ENCODE measurements around the gene TRAPPC14. TPM values are rescaled to one million over a fixed set of nuclear protein-coding genes. Genes with fewer than 3 reads are reported as not detected.
"Not testable (repeated sequence)": the region's sequence is repeated elsewhere in the genome, so short reads cannot be mapped to it uniquely, and the experiment has no call there.

The TRAPPC14 gene
- polyA plus RNA-seq, 1 experiment = 5.8 TPM

GRCh38 chr7:100195222-100195621 lies 36.7 kb upstream of the TRAPPC14 start:
- ChIA-PET POLR2A (no interaction called here), CTCF (interaction anchor here (0.6 to 2.5 kb wide), 2 partner anchors 62 to 65 kb away, joined by 3 to 10 read pairs; no protein-coding TSS in a partner anchor)
- no peaks in the 10 kb centered on the region; the same call in 1 of the 2 replicates for H3K27me3 ChIP-seq (ENCODE audit: control insufficient read depth, insufficient read depth, low read length)
- DNase-seq (ENCODE audit: low read depth) = no peak
- H3K4me3 ChIP-seq (ENCODE audit: low read depth, low read length) = no peak overlapping the region
- no peak for TF ChIP-seq CTCF (IDR thresholded peaks at IDR 0.05; ENCODE audit: insufficient read depth, low read depth, low read length)
- H3K36me3 ChIP-seq (ENCODE audit: control insufficient read depth, insufficient read depth, low read length) = no peaks in the 10 kb centered on the region

GRCh38 chr7:100192969-100193368 lies 34.4 kb upstream of the TRAPPC14 start:
- ChIA-PET POLR2A (no interaction called here), CTCF (interaction anchor here (1.1 to 1.9 kb wide), 4 partner anchors 10 to 26 kb away, joined by 3 to 5 read pairs (median 4); no protein-coding TSS in a partner anchor)
- no peaks in the 10 kb centered on the region for H3K36me3 ChIP-seq (ENCODE audit: control insufficient read depth, insufficient read depth, low read length)
- H3K27me3 ChIP-seq (ENCODE audit: control insufficient read depth, insufficient read depth, low read length) = no peaks in the 10 kb centered on the region
- TF ChIP-seq CTCF (IDR thresholded peaks at IDR 0.05; ENCODE audit: insufficient read depth, low read depth, low read length) = no peak
- no peak overlapping the region for H3K4me3 ChIP-seq (ENCODE audit: low read depth, low read length)
- DNase-seq (ENCODE audit: low read depth) = no peak

GRCh38 chr7:100192281-100192862 lies 33.8 kb upstream of the TRAPPC14 start:
- POLR2A ChIA-PET = not testable (repeated sequence)

GRCh38 chr7:100191775-100192174 lies 33.3 kb upstream of the TRAPPC14 start:
- no peak for TF ChIP-seq CTCF (IDR thresholded peaks at IDR 0.05; ENCODE audit: insufficient read depth, low read depth, low read length)
- POLR2A ChIA-PET = no interaction called here
- H3K27me3 ChIP-seq (ENCODE audit: control insufficient read depth, insufficient read depth, low read length) = no peaks in the 10 kb centered on the region
- H3K36me3 ChIP-seq (ENCODE audit: control insufficient read depth, insufficient read depth, low read length) = no peaks in the 10 kb centered on the region
- H3K4me3 ChIP-seq (ENCODE audit: low read depth, low read length) = no peak overlapping the region
- no peak for DNase-seq (ENCODE audit: low read depth)
- CTCF ChIA-PET = interaction anchor here (1.1 kb wide), 1 partner anchor 10 kb away, joined by 5 read pairs; no protein-coding TSS in a partner anchor

More at GRCh38 chr7:100192281-100192862, 33.8 kb upstream of the TRAPPC14 start:
- not testable (repeated sequence) for DNase-seq (ENCODE audit: low read depth); H3K27me3 ChIP-seq (ENCODE audit: control insufficient read depth, insufficient read depth, low read length); H3K4me3 ChIP-seq (ENCODE audit: low read depth, low read length); H3K36me3 ChIP-seq (ENCODE audit: control insufficient read depth, insufficient read depth, low read length)
- CTCF ChIA-PET = interaction anchor here (1.1 to 1.4 kb wide), 3 partner anchors 10 to 26 kb away, joined by 3 to 5 read pairs (median 3); no protein-coding TSS in a partner anchor

- DNase-seq (ENCODE audit: low read depth) = peak; percentile 11
- no peaks in the 10 kb centered on the region for H3K27me3 ChIP-seq (ENCODE audit: control insufficient read depth, insufficient read depth, low read length)
Observed at GRCh38 chr7:100190048-100190711, 31.7 kb upstream of the TRAPPC14 start.

More at GRCh38 chr7:100190048-100190711, 31.7 kb upstream of the TRAPPC14 start:
- POLR2A ChIA-PET = no interaction called here
- CTCF ChIA-PET = interaction anchor here (0.6 to 1.7 kb wide), 13 partner anchors 10 to 157 kb away, joined by 3 to 6 read pairs (median 4); partner anchors contain the start of genes AP4M1, GPC2, MCM7 and STAG3
- H3K4me3 ChIP-seq (ENCODE audit: low read depth, low read length) = no peak overlapping the region
- TF ChIP-seq CTCF (IDR thresholded peaks at IDR 0.05; ENCODE audit: insufficient read depth, low read depth, low read length) = peak; percentile 54
- H3K36me3 ChIP-seq (ENCODE audit: control insufficient read depth, insufficient read depth, low read length) = no peaks in the 10 kb centered on the region

Data from BJ (cell line).